HG02642 (cell line): ENCODE measurements around the gene FBXO11.
"Not testable (repeated sequence)": the region's sequence is repeated elsewhere in the genome, so short reads cannot be mapped to it uniquely, and the experiment has no call there.

ENCODE experiments used
- ATAC-seq: cut with Tn5 transposase; IDR thresholded peaks from one replicate; pipeline ENCODE4 v1.9.1; 2021; ENCODE audit warnings: mild to moderate bottlenecking; ENCODE audit not compliant: unreplicated experiment, poor library complexity

FBXO11 gene

DNA sequence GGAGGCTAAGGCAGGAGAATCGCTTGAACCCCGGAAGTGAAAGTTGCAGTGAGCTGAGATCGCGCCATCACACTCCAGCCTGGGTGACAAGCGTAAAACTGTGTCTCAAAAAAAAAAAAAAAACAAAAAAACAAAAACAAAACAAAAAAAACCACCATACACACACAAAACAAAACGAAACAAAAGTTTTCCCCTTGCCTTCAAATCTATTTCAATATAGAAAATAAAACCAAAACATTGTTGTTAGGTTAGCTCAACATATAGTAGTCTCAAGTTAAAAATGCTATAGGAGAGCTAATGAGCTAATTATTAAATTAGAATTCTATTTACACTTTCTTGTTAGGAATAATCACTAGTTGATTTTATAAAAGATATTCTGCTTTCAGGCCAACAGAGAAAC lies 43.3 kb downstream of the FBXO11 start:
- ATAC-seq = no peak

DNA sequence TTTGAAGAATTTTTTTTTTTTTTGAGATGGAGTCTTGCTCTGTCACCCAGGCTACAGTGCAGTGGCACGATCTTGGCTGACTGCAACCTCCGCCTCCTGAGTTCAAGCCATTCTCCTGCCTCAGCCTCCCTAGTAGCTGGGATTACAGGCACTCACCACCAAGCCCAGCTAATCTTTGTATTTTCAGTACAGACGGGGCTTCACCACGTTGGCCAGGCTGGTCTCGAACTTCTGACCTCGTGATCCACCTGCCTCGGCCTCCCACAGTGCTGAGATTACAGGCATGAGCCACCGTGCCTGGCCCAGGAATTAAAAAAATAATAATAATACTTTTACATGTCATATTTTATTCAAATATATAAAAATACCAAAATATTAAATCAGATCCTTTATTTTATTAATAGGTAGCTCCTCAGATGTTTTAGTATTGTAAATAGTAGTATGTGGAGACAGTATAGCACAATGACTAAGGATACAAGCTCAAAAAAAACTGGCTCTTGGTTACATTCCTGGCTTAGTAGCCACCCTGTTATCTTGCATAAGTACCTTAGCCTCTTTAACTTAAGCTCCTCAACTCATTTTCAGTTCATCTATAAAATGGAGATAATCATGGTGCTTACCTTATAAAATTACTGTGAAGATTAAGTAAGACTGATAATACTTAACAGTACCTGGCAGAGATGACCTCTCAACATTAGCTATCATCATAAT lies 53.1 kb downstream of the FBXO11 start:
- ATAC-seq = not testable (repeated sequence)

DNA sequence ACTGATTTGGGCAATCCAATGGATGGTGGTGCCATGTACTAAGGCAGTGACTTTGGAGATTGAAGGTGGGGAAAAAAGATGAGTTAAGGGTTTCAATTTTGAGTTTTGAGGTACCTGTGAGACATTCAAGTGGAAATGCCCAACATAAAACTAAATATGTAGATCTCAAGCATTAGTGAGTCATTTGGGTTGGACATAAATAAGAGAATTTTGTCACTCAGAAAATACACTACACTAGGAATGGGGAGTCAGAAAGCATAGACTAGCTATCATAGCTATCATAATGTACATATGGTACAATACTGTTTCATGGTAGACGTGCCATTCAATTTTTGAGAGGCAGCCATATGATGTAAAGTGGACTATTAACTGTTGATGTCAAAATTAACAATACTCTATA lies 56.1 kb downstream of the FBXO11 start:
- ATAC-seq = no peak

DNA sequence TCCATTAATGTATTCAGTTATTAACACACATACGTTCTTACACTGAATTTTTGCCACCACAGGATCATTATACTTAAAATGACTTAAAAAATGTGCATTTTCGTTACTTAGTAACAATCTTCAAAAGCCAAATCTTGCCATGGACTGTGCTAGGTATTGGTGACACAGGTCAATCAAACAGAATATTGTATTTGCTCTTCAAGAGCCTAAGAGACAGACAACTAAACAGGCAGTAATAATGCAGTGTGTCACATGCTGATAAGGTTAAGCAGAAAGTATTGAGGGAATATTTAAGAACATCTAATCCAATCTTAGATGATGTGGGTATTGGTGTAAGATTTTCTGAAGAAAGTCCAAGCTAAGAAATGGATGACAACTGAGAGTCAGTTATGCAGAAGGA lies 56.9 kb downstream of the FBXO11 start:
- ATAC-seq = no peak

DNA sequence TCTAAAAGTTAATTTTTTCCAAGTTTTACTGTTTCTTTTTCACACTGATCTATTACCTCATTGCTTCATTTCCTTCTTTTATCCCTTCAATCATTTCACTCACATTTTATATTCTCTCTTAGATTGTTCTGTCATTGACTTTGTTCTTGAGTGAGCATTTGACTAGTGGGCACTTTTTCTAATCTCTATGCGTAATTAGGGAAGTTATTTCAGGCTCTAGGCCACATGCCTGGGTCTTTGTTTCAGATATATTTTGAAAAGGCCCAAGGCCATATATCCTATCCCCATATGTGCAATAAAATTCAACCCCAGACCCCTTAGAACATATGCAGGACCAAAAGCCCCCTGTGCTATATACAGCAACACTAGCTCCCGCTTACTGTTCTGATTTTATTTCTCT lies 62.1 kb downstream of the FBXO11 start:
- ATAC-seq = no peak

DNA sequence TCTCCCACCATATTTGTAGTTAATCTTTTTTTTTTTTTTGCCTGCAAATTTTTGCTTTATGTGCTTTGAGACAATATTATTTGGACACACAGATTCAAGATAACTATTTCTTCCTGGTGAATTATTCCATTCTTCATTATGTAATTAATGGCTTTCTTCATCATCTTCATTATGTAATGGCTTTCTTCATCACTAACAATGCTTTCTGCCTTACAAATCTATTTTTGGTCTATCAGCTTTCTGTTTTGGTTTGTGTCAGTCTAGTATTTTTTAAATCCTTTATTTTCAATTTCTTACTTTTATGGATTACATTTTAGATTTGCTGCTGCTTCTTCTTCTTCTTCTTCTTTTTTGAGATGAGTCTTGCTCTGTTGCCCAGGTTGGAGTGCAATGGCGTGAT lies 62.9 kb downstream of the FBXO11 start:
- ATAC-seq = no peak

DNA sequence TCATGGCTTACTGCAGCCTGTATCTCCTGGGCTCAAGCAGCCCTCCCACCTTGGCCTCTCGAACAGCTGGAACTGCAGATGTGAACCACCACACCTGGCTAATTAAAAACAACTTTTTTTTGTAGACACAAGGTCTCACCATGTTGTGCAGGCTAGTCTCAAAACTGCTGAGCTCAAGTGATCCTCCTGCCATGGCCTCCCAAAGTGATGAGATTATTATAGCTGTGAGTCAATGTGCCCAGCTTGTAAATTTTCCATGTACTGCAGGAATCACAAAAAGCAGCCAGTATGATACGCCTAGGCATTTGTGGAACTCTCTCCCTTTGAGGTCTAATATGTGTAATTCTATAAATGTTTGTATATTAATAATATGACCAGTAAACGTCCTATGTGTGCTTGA lies 63.5 kb downstream of the FBXO11 start:
- ATAC-seq = no peak

DNA sequence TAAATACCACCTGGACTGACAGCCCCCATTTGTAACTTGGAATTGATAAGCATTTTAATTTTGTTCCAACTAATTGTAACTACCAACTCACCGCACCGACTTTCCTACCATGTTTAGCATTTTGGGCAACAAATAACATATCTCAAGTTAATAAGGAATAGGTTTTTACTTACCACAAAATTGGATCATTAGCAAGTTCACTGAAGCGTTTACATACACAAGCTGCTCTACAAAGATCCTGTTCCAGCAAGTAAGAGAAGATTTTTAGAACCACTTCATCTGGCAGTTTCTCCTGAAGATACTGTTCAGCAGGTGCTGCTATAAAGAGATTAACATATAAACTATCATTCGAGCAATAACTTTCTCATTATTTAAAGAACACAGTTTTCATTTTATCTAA lies 67.6 kb downstream of the FBXO11 start:
- no peak for ATAC-seq

DNA sequence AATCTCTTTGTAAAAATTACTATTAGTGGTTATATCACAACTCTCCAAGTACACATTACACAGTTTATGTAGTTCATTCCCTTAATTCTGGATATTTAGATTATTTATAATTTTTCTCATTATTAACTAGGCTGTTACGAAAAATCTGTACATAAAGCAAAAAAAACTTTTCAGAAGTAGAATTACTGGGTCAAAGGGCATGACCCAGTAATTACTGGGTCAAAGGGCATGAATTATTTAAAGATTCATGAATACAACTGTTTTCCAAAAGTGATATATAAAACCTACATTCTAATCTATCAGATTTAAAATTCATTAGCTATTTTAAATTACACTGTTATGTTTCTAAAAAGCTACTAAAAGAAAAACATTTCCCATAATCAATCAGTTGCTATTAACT lies 68.0 kb downstream of the FBXO11 start:
- ATAC-seq = no peak

DNA sequence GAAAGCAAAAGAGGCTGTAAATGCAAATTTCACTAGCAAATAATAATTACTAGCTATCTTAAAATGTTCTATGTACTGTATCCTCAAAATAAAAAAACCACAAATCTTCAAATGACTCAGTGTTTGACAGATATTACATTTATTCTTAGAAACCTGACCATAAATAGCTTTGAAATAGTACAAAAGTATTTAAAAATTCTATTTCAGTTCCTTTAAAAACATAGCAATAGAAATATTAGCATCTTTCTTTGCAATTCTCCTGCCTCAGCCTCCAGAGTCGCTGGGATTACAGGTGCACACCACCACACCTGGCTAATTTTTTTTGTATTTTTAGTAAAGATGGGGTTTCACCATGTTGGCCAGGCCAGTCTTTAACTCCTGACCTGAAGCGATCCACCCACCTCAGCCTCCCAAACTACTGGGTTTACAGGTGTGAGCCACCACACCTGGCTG lies 72.8 kb downstream of the FBXO11 start:
- peak; percentile 75 for ATAC-seq

DNA sequence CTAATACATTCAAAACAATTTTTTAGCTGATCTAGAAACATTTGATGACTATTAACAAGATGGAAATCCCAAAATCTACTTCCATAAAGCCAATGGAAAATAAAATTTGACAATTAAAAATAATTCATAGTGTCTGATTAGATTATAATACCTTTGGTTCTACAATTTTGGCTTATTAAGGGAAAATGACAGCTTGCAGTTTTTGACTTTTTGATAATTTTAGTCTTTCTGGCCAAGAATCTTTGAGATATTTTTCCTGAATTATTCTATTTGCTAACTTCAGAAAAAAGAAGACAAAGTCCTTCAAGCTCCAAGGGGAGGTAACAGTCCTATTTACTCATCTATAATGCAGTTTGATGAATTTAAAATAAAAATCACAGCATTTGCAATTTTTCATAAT lies 83.8 kb downstream of the FBXO11 start:
- no peak for ATAC-seq

DNA sequence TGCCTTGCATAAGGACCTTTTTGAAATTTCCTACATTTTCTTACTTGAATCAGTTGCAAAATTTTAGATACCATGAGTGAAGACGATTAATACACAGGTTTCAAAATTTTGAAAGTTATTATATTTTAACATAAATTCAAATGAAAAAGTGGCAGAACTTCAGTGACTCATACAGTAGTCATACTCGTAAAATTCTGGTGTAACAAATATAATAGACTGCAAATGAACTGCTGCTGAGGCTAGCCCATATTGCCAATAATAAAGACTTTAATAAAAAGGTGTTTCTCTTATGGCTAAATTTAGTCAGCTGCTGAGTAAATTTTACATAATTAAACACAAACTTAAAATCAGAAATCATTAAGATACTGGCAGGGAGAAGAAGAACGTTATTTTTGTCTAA lies 86.5 kb downstream of the FBXO11 start:
- ATAC-seq = no peak

DNA sequence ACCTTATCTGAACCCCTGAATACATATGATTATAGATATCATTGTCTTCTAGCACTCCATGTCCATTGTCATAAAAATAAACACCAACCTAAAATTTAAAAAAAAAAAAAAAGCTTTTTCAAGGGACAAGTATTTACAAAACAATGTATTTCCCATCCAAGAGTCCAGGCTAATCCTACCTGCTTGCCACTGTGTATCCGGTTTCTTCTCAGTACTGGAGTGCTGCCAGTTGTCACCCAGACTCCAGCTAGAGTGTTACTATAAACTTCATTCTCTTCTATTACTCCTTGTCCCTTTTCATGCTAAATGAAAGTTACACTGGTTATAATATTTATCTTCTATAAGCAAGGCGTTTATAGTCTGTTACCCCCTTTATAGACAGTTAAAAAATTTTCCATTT lies 87.5 kb downstream of the FBXO11 start:
- no peak for ATAC-seq

DNA sequence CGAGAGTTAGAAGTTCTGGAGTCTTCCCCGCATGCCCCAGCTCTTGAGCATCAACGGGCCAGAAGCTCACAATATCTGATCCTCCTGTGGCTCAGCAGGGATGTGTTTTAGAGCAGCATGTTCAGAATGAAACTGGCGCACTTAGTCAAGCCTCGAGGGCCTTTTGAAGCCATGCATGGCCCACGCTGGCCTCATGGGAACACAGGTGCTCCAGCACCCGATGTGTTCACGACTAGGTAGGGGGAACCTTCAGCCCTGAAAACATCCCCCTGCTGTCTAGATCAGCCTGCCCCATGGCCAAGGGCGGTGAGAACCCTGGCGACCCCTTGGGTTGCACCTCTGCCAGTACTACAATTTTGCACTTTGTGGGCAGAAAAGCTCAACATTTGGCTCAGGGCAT lies 90.5 kb downstream of the FBXO11 start:
- ATAC-seq = no peak

DNA sequence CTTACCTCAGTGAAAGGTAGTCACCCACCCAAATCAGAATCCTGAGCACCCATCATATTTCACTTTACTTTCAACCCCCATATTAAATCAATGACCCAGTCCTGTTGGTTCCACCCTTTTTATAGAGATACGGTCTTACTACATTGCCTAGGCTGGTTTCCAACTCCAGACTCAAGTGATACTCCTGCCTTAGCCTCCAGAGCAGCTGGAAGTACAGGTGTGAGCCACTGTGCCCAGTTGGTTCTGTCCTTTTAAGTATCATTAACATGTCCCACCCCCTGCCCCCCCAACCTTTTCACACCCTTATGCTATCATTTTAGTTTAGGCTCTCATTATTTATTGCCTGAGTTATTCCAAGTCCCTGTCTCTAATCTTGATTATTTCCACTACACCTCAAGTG lies 94.6 kb downstream of the FBXO11 start:
- ATAC-seq = no peak

DNA sequence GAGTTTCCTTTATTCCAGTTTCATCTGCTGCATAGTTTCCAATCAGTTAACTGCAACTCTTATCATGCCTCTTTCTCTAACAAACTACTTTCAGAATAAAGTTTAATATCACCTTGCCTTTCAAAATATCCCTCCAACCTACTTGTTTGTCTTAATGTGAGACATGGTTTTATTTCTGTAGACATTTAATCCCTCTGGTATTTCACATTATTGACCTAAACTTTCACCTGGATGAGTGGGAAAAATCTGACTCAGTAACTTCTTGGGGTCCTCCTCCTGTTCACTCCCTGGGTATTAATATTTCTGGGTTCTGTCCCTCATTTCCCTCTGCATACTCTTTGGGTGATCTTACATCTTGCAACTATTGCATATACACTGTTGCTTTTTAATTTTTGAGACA lies 95.4 kb downstream of the FBXO11 start:
- no peak for ATAC-seq

DNA sequence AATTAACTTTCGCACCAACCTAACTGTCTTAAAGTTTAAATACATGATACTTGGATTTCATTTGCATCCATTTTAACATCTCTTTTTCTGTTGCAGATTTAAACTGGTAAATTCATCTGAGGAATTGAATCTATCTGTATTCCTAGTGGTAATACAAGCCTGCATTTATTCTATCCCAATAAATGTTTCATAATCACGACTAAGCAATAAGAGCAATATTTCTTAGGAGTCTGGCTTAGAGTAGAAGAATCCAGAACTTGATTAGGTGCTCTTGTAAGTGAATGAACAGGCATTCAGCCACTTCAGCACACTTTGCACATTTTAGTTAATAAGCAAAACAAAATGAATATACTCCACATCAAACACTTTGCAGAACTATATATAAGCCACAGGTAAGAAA lies 96.4 kb downstream of the FBXO11 start:
- no peak for ATAC-seq

DNA sequence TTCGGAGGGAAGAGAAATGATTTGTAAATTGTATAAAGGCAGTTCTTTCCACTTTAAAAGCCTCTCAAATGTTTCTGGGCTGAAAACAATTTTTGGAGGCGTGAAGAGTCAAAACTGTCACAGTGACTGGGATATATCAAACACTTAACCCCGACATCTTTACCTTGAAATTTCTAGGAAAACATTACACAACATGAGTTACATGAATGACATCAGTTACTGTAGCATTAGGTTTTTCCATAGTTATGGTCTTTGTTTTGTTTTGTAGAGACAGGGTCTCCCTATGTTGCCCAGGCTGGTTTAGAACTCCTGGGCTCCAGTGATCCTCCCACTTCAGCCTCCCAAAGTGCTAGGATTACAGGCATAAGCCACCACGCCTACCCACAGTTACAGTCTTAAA lies 97.7 kb downstream of the FBXO11 start:
- ATAC-seq = no peak

DNA sequence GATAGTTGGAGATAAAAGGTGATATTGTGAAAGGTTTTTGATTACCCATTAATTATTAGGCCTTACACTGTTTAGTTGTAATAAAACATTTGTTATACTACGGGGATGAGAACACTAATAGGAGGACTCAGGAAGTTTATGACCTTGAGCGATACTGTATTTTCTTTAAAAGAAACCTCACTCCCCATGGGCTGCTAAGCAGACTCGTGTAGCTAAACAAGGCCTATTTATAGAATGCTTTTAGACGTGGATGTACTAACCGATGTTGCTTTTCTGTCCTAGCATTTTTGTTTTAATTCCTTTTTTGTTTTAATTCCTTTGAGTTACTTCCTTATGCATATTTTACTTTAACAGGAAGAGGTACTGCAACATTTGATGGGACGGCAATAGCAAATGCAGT lies 100.4 kb downstream of the FBXO11 start:
- no peak for ATAC-seq

DNA sequence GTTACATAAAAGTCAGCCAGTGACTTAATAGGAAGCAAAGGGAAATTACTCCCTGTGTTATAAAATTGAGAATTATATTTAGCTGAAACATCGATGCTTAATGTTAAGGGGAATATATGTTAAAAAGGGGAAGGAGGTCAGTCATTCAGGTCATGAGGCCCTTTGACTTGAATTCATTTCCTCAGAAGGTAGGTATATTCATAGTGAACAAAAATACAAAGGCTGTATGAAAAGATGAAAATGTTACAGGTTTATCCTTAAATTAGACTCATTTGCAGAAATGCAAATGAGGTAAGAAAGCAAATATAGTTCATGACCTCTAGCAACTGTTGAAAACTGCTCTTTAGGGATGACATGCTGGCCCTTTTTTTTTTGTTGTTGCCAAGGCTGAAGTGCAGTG lies 102.5 kb downstream of the FBXO11 start:
- no peak for ATAC-seq

DNA sequence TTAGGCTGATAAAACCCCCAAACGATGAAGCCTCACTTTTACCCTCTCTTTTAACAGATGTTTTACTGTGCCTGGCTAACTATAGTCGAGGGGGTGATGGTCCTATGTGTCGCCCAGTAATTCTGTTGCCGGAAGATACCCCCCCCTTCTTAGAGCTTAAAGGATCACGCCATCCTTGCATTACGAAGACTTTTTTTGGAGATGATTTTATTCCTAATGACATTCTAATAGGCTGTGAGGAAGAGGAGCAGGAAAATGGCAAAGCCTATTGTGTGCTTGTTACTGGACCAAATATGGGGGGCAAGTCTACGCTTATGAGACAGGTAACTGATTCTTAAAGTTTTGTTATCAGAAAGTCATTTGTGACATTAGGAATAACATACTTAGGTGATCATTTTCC lies 102.9 kb downstream of the FBXO11 start:
- no peak for ATAC-seq

DNA sequence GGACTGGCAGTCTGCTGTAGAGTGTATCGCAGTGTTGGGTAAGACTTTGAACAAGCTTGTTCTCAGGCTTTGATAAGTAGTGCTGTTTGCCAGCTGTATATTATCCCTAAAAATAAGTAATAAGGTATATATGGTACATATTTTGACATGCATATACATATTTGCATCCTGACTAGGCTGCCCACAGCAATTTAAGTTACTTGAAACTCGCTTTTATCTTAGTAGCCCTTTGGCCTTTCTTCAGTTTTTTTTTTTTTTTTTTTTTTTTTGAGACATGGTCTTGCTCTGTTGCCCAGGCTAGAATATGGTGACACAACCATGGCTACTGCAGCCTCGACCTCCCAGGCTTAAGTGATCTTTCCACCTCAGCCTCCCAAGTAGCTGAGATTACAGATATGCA lies 105.2 kb downstream of the FBXO11 start:
- ATAC-seq = no peak
